ENCODE measurements around the gene FGF12.

The FGF12 gene

GRCh38 chr3:192277477-192277876, 449.9 kb downstream of the FGF12 start:
- DNase-seq (ENCODE audit: insufficient read length, low spot score) (no peak), FAIRE-seq (no peak)
- no peak for TF ChIP-seq CTCF (IDR thresholded peaks at IDR 0.05; ENCODE audit: insufficient read depth, missing control alignments)

DNA sequence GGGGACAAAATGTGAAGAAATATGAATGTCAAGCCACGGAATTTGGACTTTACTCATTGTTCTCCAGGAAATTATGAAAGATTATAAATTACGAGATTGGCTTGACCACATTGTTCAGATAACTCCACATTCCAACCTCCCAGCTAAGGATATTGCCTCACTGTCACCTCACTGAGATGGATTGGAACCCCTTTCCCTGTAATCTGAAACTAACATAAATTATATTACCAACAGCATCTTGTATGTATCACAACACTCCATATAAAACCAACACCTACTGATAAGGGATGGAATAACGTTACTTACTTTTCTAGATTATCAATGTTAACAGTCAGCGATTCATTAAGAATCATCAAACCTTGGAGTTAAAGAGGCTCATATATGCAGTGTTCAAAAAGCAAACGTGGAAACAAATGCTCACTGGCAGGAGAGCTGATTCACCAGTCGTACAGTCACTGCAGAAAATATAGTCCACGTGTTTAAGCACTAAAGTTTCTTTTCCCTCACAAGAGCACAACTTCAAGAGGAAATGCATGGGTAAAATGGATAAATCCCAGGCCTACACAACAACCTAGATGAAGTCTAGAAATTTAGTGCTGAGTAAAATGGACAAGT, 451.5 kb downstream of the FGF12 start:
- DNase-seq (ENCODE audit: insufficient read length, low spot score), result no peak
- peak; percentile 85 for FAIRE-seq
- TF ChIP-seq CTCF (IDR thresholded peaks at IDR 0.05; ENCODE audit: insufficient read depth, missing control alignments), result no peak

- FAIRE-seq (no peak), DNase-seq (ENCODE audit: insufficient read length, low spot score) (no peak)
- TF ChIP-seq CTCF (IDR thresholded peaks at IDR 0.05; ENCODE audit: insufficient read depth, missing control alignments), result no peak
Observed at GRCh38 chr3:192273697-192274010, 453.7 kb downstream of the FGF12 start.

DNA sequence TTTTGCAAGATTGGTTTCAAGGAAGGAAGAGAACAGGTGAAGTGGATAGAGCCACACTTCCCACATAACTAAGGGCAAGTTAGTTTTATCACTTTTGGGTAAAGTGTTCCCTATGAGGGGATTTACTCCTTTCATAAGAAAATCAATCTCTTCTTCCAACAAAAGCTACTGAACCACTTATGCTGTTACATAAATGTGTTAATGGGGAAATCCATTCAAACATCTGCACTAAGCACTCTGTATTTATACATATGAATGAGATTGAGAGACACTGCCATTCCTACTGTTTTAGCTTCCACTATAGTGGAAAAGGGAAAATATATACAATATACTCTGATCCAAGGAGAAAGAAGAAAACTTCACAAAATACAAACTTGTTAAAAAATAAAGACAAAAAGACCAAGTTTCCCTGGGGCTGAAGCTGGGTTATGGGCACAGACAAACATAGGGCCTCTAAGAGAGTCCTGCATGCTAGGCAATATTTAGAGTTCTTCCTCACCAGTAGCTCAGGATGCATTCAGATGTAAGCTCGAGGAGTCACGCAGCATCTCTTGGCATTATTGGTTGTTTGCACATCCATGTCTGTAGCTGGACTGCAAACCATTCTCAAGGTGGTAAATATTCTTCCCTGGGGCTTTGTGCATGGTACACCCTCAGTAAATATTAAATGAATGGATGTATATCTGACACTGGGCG, 454.2 kb downstream of the FGF12 start:
- FAIRE-seq (no peak), DNase-seq (ENCODE audit: insufficient read length, low spot score) (no peak)
- no peak for TF ChIP-seq CTCF (IDR thresholded peaks at IDR 0.05; ENCODE audit: insufficient read depth, missing control alignments)

GRCh38 chr3:192262001-192262400, 465.3 kb downstream of the FGF12 start:
- FAIRE-seq (peak; percentile 48), DNase-seq (ENCODE audit: insufficient read length, low spot score) (no peak)
- no peak for TF ChIP-seq CTCF (IDR thresholded peaks at IDR 0.05; ENCODE audit: insufficient read depth, missing control alignments)

DNA sequence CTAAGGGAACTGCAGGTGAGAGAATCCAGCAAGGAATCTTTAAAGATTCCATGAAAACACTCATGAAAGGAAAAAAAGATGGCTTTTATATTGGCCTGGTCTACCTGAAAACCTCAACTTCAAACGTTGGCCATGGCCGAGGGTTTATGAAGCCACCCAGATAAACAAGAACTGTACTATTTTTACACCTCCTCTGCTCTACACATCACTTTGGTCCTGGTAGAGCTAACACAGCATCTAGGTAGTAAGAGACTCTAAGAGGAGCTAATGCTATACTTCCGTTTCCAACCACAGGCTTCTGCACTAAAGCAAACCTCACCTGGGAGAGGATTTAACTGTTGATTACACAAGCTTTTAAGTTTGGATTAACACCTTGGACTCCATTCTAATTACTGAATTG, 466.2 kb downstream of the FGF12 start:
- TF ChIP-seq CTCF (IDR thresholded peaks at IDR 0.05; ENCODE audit: insufficient read depth, missing control alignments), result no peak
- DNase-seq (ENCODE audit: insufficient read length, low spot score) (no peak), FAIRE-seq (no peak)
